MG63 (cell line): ENCODE data around the gene FSTL3. TPM values are rescaled to one million over a fixed set of nuclear protein-coding genes. Genes with fewer than 3 reads are reported as not detected.
"Not testable (repeated sequence)": the region's sequence is repeated elsewhere in the genome, so short reads cannot be mapped to it uniquely, and the experiment has no call there.

ENCODE experiments used
- DNase-seq: peaks from one replicate; pipeline ENCODE4 v3.0.0-alpha.2; 2020
- H3K27me3 ChIP-seq: fragments of 250-450 bp; sonication (Bioruptor Pico); 2 replicates; pipeline ENCODE4 v1.5.1; 2020; ENCODE audit warnings: mild to moderate bottlenecking, moderate library complexity
- H3K36me3 ChIP-seq: fragments of 250-450 bp; sonication (Bioruptor Pico); 2 replicates; pipeline ENCODE4 v1.5.1; 2020; ENCODE audit warnings: mild to moderate bottlenecking, moderate library complexity
- H3K4me3 ChIP-seq: fragments of 250-450 bp; sonication (Bioruptor Pico); 2 replicates; pipeline ENCODE4 v1.5.1; 2020; ENCODE audit warnings: mild to moderate bottlenecking, moderate library complexity
- H3K9me3 ChIP-seq: fragments of 250-450 bp; sonication (Bioruptor Pico); 2 replicates; pipeline ENCODE4 v1.5.1; 2020; ENCODE audit warnings: mild to moderate bottlenecking, moderate library complexity
- total RNA-seq: library from RNA; depleted of rRNA; stranded (reverse); fragments of >200 nt; shearing (Covaris generic); gene quantifications from 2 replicates; pipeline ENCODE4 v1.2.3, GENCODE V29; 2014; ENCODE audit warnings: low replicate concordance

FSTL3 gene
- total RNA-seq, 1 experiment from 2014 or later, result 25.0 TPM

GRCh38 chr19:688214-688613 is 12.0 kb downstream of the FSTL3 start:
- Histone ChIP-seq H3K9me3 (no peaks in the 10 kb centered on the region), H3K4me3 (no peak overlapping the region), H3K36me3 (no peaks in the 10 kb centered on the region), H3K27me3 (no peaks in the 10 kb centered on the region)
- DNase-seq, result no peak

DNA sequence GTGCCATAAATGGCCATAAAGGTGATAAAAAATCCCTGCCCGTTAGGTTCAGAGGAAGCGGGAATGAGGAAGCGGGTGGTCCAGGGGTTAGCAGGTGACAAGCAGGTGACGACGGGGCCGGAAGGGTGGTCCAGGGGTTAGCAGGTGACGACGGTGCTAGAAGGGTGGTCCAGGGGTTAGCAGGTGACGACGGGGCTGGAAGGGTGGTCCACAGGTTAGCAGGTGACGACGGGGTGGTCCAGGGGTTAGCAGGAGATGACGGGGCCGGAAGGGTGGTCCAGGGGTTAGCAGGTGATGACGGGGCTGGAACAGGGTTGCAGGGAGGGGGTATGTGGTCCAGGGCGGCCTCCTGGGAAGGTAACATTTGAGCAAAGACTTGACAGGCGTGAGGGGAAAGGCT is 12.8 kb downstream of the FSTL3 start:
- Histone ChIP-seq H3K9me3 (no peaks in the 10 kb centered on the region), H3K27me3 (no peaks in the 10 kb centered on the region), H3K36me3 (no peaks in the 10 kb centered on the region), H3K4me3 (no peak overlapping the region)
- no peak for DNase-seq

- no peaks in the 10 kb centered on the region for H3K36me3 ChIP-seq
- H3K4me3 ChIP-seq, result no peak overlapping the region
- no peaks in the 10 kb centered on the region for H3K27me3 ChIP-seq
- H3K9me3 ChIP-seq, result no peaks in the 10 kb centered on the region
- no peak for DNase-seq
Measured at GRCh38 chr19:690203-690602, 14.0 kb downstream of the FSTL3 start.

- no peaks in the 10 kb centered on the region for H3K9me3 ChIP-seq
- no peaks in the 10 kb centered on the region for H3K36me3 ChIP-seq
- H3K4me3 ChIP-seq, result no peak overlapping the region
- DNase-seq, result no peak
- H3K27me3 ChIP-seq, result no peaks in the 10 kb centered on the region
Measured at GRCh38 chr19:694481-695351, 18.5 kb downstream of the FSTL3 start.

GRCh38 chr19:695352-695949 is 19.3 kb downstream of the FSTL3 start, which contains the start of gene PRSS57:
Gene PRSS57 (minus strand): TSS chr19:695452. CDS start chr19:695430, 22 bp downstream.
- no peaks in the 10 kb centered on the region for H3K27me3 ChIP-seq
- no peak within 1 kb of the TSS for H3K4me3 ChIP-seq
- DNase-seq, result no peak

DNA sequence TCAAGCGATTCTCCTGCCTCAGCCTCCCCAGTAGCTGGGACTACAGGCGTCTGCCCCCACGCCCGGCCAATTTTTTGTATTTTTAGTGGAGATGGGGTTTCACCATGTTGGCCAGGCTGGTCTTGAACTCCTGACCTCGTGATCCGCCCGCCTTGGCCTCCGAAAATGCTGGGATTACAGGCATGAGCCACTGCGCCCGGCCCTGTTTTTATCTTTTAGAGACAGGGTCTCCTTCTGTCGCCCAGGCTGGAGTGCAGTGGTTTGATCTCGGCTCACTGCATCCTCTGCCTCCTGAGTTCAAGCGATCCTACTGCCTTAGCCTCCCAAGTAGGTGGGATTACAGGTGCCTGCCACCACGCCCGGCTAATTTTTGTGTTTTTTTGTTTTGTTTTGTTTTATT is 22.3 kb downstream of the FSTL3 start:
- not testable (repeated sequence) for H3K27me3 ChIP-seq, H3K36me3 ChIP-seq, H3K9me3 ChIP-seq, DNase-seq, H3K4me3 ChIP-seq

More at GRCh38 chr19:695352-695949, 19.3 kb downstream of the FSTL3 start, which contains the start of gene PRSS57:
- Histone ChIP-seq H3K36me3 (no peaks in the 10 kb centered on the region), H3K9me3 (no peaks in the 10 kb centered on the region)

DNA sequence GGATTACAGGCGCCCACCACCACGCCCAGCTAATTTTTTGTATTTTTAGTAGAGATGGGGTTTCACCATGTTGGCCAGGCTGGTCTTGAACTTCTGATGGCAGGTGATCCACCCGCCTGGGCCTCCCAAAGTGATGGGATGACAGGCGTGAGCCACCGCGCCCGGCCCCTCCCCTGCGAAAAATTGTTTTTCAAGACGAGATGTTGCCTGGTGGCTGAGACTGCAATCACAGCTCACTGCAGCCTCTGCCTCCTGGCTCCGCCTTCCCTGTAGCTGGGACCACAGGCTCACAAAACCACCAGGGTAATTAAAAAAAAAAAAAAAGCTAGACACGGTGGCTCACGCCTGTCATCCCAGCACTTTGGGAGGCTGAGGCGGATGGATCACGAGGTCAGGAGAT is 23.7 kb downstream of the FSTL3 start:
- not testable (repeated sequence) for H3K4me3 ChIP-seq, H3K36me3 ChIP-seq, DNase-seq, H3K27me3 ChIP-seq, H3K9me3 ChIP-seq

DNA sequence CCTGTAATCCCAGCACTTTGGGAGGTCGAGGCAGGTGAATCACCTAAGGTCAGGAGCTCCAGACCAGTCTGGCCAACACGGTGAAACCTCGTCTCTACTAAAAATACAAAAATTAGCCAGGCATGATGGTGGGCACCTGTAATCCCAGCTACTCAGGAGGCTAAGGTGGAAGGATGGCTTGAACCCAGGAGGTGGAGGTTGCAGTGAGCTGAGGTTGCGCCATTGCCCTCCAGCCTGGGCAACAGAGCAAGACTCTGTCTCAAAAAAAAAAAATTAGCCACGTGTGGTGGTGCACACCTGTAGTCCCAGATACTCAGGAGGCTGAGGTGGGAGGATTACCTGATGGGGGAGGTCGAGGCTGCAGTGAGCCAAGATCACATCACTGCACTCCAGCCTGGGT is 26.7 kb downstream of the FSTL3 start:
- not testable (repeated sequence) for H3K36me3 ChIP-seq, H3K27me3 ChIP-seq, DNase-seq

GRCh38 chr19:703329-703650 is 27.1 kb downstream of the FSTL3 start:
- H3K9me3 ChIP-seq, result no peaks in the 10 kb centered on the region
- H3K27me3 ChIP-seq, result no peaks in the 10 kb centered on the region
- no peaks in the 10 kb centered on the region for H3K36me3 ChIP-seq
- no peak overlapping the region for H3K4me3 ChIP-seq
- DNase-seq, result no peak

More for the DNA sequence above, 26.7 kb downstream of the FSTL3 start:
- not testable (repeated sequence) for H3K4me3 ChIP-seq, H3K9me3 ChIP-seq

DNA sequence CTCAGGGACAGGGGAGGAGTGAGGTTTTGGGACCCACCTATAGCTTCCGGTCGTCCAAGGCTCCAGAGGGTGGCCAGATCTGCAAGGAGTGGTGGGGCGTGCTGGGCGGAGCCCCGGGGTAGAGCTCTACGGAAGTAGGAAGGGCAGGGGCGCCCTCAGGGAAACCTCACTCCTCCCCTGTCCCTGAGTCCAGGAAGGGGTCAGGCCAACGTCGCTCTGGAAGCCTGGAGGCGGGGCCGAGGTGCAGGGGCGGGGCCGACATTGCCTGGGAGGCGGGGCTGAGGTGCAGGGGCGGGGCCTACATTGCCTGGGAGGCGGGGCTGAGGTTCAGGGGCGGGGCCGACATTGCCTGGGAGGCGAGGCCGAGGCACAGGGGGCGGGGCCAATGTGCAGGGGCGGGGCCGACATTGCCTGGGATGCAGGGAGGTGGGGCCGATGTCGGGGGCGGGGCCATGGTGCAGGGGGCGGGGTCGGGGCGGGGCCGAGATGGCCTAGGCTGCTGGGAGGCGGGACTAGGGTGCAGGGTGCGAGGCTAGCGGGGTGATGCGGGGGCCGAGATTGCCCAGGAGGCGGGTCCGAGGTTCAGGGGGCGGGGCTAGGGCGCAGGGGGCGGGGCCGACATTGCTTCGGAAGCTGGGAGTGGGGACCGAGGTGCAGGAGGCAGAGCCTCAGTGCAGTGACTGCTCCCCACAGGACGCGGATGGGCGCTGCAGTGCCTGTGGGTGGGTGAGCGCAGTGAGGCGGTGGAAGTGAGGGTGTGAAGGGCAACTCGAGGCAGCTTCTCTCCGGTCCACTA is 27.7 kb downstream of the FSTL3 start:
- Histone ChIP-seq H3K9me3 (no peaks in the 10 kb centered on the region), H3K27me3 (no peaks in the 10 kb centered on the region), H3K36me3 (no peaks in the 10 kb centered on the region), H3K4me3 (no peak overlapping the region)
- peak; percentile 35 for DNase-seq

DNA sequence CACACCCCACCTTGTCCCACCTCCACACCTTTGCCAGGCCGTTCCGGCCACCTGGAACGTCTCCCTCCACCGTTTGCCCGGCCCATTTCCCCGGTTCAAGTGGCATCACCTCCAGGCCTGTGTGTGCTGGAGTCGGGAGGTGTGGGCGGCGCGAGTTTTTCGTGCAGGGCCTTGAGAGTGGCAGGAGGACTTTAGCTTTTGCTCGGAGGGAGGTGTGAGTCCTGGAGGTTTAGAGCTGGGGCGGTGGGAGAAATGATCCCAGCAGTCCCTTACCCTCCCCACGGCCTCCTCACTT is 28.2 kb downstream of the FSTL3 start:
- DNase-seq, result no peak
- Histone ChIP-seq H3K36me3 (no peaks in the 10 kb centered on the region), H3K9me3 (no peaks in the 10 kb centered on the region), H3K27me3 (no peaks in the 10 kb centered on the region), H3K4me3 (no peak overlapping the region)

DNA sequence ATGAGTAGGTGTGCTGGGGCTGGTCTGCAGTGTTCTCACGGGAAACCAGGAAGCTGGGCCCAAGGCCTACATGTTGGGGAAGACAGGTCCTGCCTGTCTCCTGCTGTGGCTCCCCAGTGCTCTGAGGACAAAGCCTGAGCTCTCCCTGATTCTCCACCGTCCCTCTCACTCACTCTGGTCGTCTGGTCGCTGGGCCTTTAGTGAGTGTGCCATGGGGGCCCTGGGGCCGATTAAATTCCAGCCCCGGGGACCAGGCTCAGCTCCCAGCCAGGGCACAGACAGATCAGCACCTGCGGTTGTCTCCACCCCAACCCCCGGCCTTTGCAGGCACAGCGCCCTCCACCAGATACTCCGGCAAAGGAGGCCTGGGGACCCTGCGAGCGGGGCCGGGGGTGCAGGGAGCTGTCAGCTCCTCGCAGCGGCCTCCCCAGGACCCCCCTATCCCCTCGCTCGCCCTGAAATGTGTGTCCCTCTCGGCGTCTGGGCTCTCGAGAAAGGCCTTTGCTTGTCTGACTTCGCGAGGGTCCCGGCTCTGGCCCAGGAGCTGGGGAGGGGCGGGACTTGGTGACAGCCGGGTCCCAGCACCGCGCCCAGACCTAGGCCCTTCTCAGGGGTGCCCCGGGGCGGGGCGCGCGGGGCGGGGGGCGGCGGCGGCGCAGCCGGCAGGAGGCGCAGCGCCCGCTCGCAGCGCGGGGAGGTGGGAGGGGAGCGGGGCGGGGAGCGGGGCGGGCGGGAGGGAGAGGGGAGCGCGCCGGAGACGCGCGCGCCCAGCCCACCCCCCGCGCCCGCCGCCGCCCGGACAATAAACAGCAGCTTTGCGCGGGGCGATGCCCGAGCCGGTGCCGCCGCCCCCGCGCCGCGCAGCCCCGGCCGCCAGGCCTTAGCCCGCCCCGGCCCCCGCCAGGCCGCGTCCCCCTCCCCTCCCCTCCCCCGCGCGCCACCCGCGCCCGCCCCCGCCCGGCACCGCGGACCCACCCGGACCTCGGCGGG is 32.3 kb downstream of the FSTL3 start, which contains the start of gene PALM:
Gene PALM, plus strand, starts transcription at position 782 of the 990 bp plus-strand sequence. CDS start 212 bp downstream, outside the sequence.
- DNase-seq, result peak; percentile 32
- no peaks in the 10 kb centered on the region for H3K9me3 ChIP-seq
- H3K4me3 ChIP-seq, result peak within 1 kb of the TSS; percentile 36
- no peaks in the 10 kb centered on the region for H3K36me3 ChIP-seq
- H3K27me3 ChIP-seq, result no peaks in the 10 kb centered on the region

DNA sequence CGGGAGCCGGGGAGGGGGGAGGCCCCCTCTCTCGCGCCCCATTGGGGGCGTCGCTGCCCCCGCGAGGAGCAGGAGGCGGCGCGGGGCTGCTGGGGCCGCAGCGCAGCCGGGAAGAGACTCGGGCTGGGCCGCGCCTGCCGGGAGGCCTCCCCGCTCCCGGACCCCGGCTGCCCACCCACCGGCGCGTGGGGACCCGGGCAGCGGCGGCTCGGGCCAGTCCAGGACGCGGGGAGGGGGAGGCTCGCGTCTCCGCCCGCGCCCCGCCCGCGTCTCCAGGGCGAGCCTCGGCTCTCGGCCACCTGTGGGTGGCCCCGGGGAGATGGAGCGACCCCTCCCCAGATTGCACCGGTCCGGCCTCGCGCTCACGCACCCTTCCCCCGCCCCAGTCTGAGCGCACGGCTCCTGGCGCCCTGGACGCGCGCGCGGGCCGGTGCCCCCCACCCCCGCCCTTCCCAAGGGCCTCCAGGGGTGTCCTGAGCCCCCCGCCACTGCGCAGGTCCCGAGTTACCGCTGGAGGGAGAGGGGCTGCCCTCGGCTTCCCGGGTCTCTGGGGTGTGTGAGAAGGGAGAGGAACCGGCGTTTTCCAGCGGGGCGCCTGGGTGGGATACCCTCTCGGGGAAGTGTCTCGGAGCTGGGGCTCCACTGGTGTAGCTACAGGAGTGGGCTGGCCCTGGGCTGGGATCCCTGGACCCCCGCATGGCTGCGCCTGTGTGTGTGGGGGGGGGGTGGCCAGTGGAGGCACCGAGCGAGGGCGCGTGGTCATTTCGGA is 33.2 kb downstream of the FSTL3 start:
- Histone ChIP-seq H3K4me3 (peak overlapping the region; percentile 36), H3K36me3 (no peaks in the 10 kb centered on the region), H3K27me3 (no peaks in the 10 kb centered on the region), H3K9me3 (no peaks in the 10 kb centered on the region)
- DNase-seq, result no peak

GRCh38 chr19:709965-710571 is 33.9 kb downstream of the FSTL3 start:
- Histone ChIP-seq H3K4me3 (no peak overlapping the region; the same call in 1 of the 2 replicates), H3K9me3 (no peaks in the 10 kb centered on the region), H3K27me3 (no peaks in the 10 kb centered on the region), H3K36me3 (no peaks in the 10 kb centered on the region)
- DNase-seq, result no peak

DNA sequence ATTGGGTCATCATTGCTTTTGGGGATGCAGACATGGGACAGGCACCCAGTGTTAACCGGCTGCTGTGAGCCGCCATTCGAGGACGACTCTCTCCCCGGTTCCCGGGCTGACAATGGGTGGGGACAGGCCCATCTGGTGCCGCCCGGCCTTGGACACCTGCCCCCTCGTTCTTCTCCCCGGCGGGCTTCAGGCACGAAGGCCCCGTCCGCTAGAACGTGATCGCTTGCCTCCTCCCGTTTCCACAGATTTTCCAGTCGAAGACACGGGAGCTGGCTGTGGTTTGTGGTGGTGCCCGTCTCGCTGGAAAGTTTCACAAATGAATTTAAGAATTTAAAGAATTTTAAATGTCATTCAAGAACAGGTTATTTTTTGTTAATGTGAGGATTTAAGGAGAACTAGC is 34.6 kb downstream of the FSTL3 start:
- no peaks in the 10 kb centered on the region for H3K9me3 ChIP-seq
- no peaks in the 10 kb centered on the region for H3K36me3 ChIP-seq
- no peak overlapping the region for H3K4me3 ChIP-seq
- no peak for DNase-seq
- H3K27me3 ChIP-seq, result no peaks in the 10 kb centered on the region
